ENCODE data around the gene PHACTR4.

- TF ChIP-seq CTCF (IDR thresholded peaks at IDR 0.05): no peak
- no peak for TF ChIP-seq POLR2A (IDR thresholded peaks at IDR 0.05)
Observed at GRCh38 chr1:28428990-28429520, 59.5 kb downstream of the PHACTR4 start.
